ENCODE data around the gene BNIPL. TPM values are rescaled to one million over a fixed set of nuclear protein-coding genes. Genes with fewer than 3 reads are reported as not detected.

The BNIPL gene
- total RNA-seq, 2 experiments from 2014 or later, result 0.52 to 0.54 TPM

- Mint-ChIP-seq H3K27me3 (no peaks in the 10 kb centered on the region), H3K4me1 (peaks cover 62% of the 10 kb centered on the region), H3K36me3 (peaks cover 1% of the 10 kb centered on the region), H3K9me3 (no peaks in the 10 kb centered on the region), H3K4me3 (peak overlapping the region; percentile 94), H3K27ac (peak overlapping the region; percentile 85)
- DNase-seq, result no peak
These were observed 30.6 kb upstream of the BNIPL start for GRCh38 chr1:151005729-151006319.

GRCh38 chr1:151006327-151007052 lies 29.9 kb upstream of the BNIPL start, which contains the start of gene MINDY1:
Gene MINDY1 (minus strand): TSS chr1:151006902. CDS start chr1:151002617, 4,285 bp downstream.
- peaks cover 65% of the 10 kb centered on the region for H3K4me1 Mint-ChIP-seq
- H3K36me3 Mint-ChIP-seq, result peaks cover 2% of the 10 kb centered on the region
- no peaks in the 10 kb centered on the region for H3K9me3 Mint-ChIP-seq
- H3K4me3 Mint-ChIP-seq, result peak within 1 kb of the TSS; percentile 94
- no peaks in the 10 kb centered on the region for H3K27me3 Mint-ChIP-seq
- peak; percentile 43 for DNase-seq
- peak within 1 kb of the TSS; percentile 85 for H3K27ac Mint-ChIP-seq

GRCh38 chr1:151007853-151008243 lies 28.5 kb upstream of the BNIPL start:
- DNase-seq, result no peak
- Mint-ChIP-seq H3K27ac (peak overlapping the region; percentile 85), H3K4me1 (peaks cover 65% of the 10 kb centered on the region), H3K9me3 (no peaks in the 10 kb centered on the region), H3K4me3 (peak overlapping the region; percentile 94), H3K36me3 (peaks cover 1% of the 10 kb centered on the region), H3K27me3 (no peaks in the 10 kb centered on the region)

DNA sequence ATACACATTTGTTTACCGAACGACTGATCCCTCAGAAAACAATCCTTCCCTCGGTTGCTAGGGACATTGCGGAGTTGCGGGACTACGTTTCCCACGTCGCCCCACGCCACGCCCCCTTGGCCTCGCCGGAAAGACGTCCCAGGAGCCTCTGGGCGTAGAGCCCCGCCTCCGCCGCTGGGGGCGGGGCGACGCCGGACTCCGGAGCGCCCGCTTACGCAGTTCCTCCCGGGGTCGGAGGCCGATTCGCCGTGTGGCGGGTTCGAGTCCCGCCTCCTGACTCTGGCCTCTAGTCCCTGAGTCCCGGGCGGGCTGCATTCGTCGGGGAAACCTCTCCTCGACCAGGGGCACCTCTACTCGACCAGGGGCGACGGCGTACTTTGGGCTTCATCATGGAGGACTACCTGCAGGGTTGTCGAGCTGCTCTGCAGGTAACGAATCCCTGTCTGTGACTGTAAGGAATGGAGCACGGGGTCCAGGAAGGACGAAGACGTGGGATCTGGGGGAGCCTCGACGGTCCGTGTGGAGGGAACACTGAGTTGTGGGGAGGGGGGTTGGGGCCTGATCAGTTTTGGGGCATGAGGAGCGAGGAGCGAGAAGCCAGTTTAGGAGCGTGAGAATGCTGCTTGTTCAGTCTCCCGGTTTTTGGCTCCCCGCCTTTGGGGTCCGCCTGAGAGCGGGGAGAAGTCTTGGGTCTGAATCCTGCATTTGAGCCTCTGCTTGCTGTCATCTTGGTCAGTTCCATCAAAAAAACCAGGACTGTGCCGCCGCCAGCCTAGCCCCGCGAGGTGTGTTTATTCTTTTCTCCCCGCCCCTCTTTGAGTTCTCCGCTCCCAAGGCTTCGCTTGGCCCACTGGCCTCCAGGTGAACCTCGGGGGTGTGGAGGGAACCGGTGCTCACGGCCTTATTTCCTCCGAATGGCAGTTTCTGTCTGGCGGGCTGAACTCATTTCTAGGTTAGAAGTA lies 27.9 kb upstream of the BNIPL start, which contains the start of gene PRUNE1:
TSS of gene PRUNE1 (plus strand) at position 206 of the 962 bp plus-strand sequence. CDS start at position 390, 184 bp downstream.
- no peaks in the 10 kb centered on the region for H3K9me3 Mint-ChIP-seq
- peaks cover 1% of the 10 kb centered on the region for H3K36me3 Mint-ChIP-seq

DNA sequence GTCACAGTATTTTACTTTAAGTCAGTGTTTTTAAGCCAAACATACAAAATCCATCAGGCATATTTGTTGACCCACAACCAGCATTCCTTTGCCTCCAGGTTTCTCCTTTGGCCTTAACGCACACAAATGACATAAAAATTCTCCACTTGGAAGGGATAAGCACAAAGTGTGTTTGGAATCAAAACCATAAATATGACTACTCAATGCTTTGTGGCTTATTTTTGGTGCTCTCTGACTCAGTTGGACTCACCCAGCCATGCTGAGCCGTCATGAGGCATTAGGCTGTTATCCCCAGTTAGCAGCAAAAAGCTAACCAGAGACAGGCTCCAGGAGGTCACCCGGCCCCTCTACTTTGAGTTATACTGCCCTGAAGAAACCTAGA lies 27.2 kb upstream of the BNIPL start:
- no peaks in the 10 kb centered on the region for H3K27me3 Mint-ChIP-seq
- peak overlapping the region; percentile 94 for H3K4me3 Mint-ChIP-seq
- no peak for DNase-seq
- peaks cover 62% of the 10 kb centered on the region for H3K4me1 Mint-ChIP-seq
- peaks cover 1% of the 10 kb centered on the region for H3K36me3 Mint-ChIP-seq
- no peaks in the 10 kb centered on the region for H3K9me3 Mint-ChIP-seq
- peak overlapping the region; percentile 85 for H3K27ac Mint-ChIP-seq

More for the DNA sequence above, 27.9 kb upstream of the BNIPL start, which contains the start of gene PRUNE1:
- Mint-ChIP-seq H3K27ac (peak within 1 kb of the TSS; percentile 85), H3K4me3 (peak within 1 kb of the TSS; percentile 94), H3K27me3 (no peaks in the 10 kb centered on the region), H3K4me1 (peaks cover 65% of the 10 kb centered on the region)
- peak; percentile 97 for DNase-seq

DNA sequence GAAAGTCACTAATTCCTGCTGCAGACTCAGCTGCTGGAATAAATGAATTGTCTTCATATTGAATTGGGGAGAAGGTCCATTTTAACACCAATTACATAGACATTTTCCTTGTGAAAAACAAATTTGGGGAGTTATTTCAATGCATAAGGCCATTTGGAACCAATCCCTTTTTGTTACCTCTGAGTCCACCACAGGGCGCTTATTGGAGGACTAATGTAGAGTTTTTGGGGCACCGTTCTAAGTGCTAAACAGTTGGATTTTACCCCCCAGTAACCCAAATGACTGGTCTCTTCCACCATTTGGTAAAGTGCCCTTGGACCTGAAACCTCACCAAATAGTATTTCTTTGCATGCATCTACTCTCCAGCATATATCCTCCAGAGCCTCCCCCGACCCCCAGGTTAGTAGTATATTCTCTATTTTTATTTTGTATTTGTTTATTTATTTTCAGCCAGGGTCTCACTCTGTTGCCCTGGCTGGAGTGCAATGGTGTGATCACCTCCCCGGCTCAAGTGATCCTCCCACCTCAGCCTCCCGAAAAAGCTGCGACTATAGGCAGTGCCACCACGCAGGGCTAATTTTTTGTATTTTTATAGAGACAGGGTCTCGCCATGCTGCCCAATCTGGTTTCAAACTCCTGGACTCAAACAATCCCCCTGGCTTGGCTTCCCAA lies 26.6 kb upstream of the BNIPL start:
- H3K9me3 Mint-ChIP-seq, result no peaks in the 10 kb centered on the region
- H3K4me1 Mint-ChIP-seq, result peaks cover 60% of the 10 kb centered on the region
- no peaks in the 10 kb centered on the region for H3K27me3 Mint-ChIP-seq
- peak overlapping the region; percentile 85 for H3K27ac Mint-ChIP-seq
- H3K4me3 Mint-ChIP-seq, result peak overlapping the region; percentile 94
- no peak for DNase-seq
- peaks cover 1% of the 10 kb centered on the region for H3K36me3 Mint-ChIP-seq

DNA sequence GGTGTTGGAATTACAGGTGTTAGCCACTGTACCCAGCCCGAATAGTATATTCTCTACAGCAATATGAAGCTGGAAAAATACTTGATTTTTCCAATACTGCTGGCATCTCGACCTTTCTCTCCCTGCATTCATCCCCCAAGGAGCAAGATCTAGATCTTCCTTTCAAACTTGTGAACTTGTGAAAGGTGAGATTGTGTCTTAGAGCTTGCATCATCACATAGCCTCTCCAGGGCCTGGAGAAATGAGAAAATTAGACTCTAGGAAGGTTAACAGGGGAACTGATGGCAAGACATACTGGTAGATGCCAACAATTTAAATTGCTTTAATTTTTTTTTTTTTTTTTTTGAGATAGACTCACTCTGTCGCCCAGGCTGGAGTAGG lies 26.1 kb upstream of the BNIPL start:
- DNase-seq, result no peak
- peaks cover 57% of the 10 kb centered on the region for H3K4me1 Mint-ChIP-seq
- H3K36me3 Mint-ChIP-seq, result peaks cover 1% of the 10 kb centered on the region
- H3K9me3 Mint-ChIP-seq, result no peaks in the 10 kb centered on the region
- no peak overlapping the region for H3K27ac Mint-ChIP-seq
- no peaks in the 10 kb centered on the region for H3K27me3 Mint-ChIP-seq
- no peak overlapping the region for H3K4me3 Mint-ChIP-seq

GRCh38 chr1:151011154-151011850 lies 25.1 kb upstream of the BNIPL start:
- Mint-ChIP-seq H3K36me3 (peaks cover 1% of the 10 kb centered on the region), H3K27ac (peak overlapping the region; percentile 73), H3K4me3 (no peak overlapping the region), H3K9me3 (no peaks in the 10 kb centered on the region), H3K27me3 (no peaks in the 10 kb centered on the region), H3K4me1 (peaks cover 56% of the 10 kb centered on the region)
- no peak for DNase-seq

GRCh38 chr1:151012684-151013471 lies 23.5 kb upstream of the BNIPL start:
- Mint-ChIP-seq H3K27me3 (no peaks in the 10 kb centered on the region), H3K27ac (no peak overlapping the region), H3K36me3 (peaks cover 1% of the 10 kb centered on the region), H3K9me3 (no peaks in the 10 kb centered on the region), H3K4me1 (peaks cover 42% of the 10 kb centered on the region), H3K4me3 (no peak overlapping the region)
- no peak for DNase-seq

- Mint-ChIP-seq H3K36me3 (peaks cover 1% of the 10 kb centered on the region), H3K27ac (no peak overlapping the region), H3K4me1 (peaks cover 39% of the 10 kb centered on the region), H3K27me3 (no peaks in the 10 kb centered on the region), H3K4me3 (no peak overlapping the region), H3K9me3 (no peaks in the 10 kb centered on the region)
- no peak for DNase-seq
These were observed 22.9 kb upstream of the BNIPL start for GRCh38 chr1:151013518-151013917.

GRCh38 chr1:151024540-151025146 lies 11.7 kb upstream of the BNIPL start:
- H3K9me3 Mint-ChIP-seq, result no peaks in the 10 kb centered on the region
- no peak overlapping the region for H3K4me3 Mint-ChIP-seq
- peaks cover 5% of the 10 kb centered on the region for H3K4me1 Mint-ChIP-seq
- H3K27me3 Mint-ChIP-seq, result no peaks in the 10 kb centered on the region
- peak overlapping the region; percentile 49 for H3K27ac Mint-ChIP-seq
- H3K36me3 Mint-ChIP-seq, result no peaks in the 10 kb centered on the region
- peak; percentile 80 for DNase-seq

- no peak overlapping the region for H3K4me3 Mint-ChIP-seq
These were observed 9.9 kb upstream of the BNIPL start for GRCh38 chr1:151026460-151026859.

GRCh38 chr1:151032164-151032563 lies 4.2 kb upstream of the BNIPL start:
- DNase-seq, result no peak
- no peaks in the 10 kb centered on the region for H3K4me1 Mint-ChIP-seq
- no peak overlapping the region for H3K4me3 Mint-ChIP-seq
- H3K9me3 Mint-ChIP-seq, result no peaks in the 10 kb centered on the region
- peaks cover 4% of the 10 kb centered on the region for H3K36me3 Mint-ChIP-seq
- no peak overlapping the region for H3K27ac Mint-ChIP-seq
- no peaks in the 10 kb centered on the region for H3K27me3 Mint-ChIP-seq

More at GRCh38 chr1:151026460-151026859, 9.9 kb upstream of the BNIPL start:
- Mint-ChIP-seq H3K36me3 (no peaks in the 10 kb centered on the region), H3K4me1 (peaks cover 5% of the 10 kb centered on the region), H3K27ac (no peak overlapping the region), H3K27me3 (no peaks in the 10 kb centered on the region), H3K9me3 (no peaks in the 10 kb centered on the region)
- no peak for DNase-seq
